ENCODE data around the gene KRTAP5-10. TPM values are rescaled to one million over a fixed set of nuclear protein-coding genes. Genes with fewer than 3 reads are reported as not detected.
"Not testable (repeated sequence)": the region's sequence is repeated elsewhere in the genome, so short reads cannot be mapped to it uniquely, and the experiment has no call there.

The KRTAP5-10 gene
- total RNA-seq, 4 donors from 2014 or later, result not detected

DNA sequence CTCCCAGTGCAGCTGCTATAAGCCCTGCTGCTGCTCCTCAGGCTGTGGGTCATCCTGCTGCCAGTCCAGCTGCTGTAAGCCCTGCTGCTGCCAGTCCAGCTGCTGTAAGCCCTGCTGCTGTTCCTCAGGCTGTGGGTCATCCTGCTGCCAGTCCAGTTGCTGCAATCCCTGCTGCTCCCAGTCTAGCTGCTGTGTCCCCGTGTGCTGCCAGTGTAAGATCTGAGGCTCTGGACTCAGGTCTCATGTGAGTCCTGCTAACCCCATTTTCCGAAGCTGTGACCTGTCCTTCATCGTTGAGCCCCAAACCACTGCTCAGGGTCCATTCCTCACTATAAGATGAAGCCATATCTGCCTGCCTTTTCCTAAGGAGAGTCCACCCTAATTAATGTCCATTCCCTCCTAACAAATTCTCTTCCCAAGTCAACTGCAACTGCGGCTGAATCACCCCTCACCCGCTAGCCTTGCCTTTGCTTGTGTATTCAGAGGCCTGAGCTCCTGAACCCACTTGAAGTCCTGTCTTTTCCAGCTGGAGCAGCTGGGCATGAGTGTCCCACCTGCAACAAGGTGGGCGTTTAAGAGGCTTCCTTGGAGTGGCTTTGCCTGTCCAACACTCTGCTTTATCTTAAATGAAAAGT, 37.7 kb upstream of the KRTAP5-10 start:
- no peak for DNase-seq (ENCODE audit: low spot score)

DNA sequence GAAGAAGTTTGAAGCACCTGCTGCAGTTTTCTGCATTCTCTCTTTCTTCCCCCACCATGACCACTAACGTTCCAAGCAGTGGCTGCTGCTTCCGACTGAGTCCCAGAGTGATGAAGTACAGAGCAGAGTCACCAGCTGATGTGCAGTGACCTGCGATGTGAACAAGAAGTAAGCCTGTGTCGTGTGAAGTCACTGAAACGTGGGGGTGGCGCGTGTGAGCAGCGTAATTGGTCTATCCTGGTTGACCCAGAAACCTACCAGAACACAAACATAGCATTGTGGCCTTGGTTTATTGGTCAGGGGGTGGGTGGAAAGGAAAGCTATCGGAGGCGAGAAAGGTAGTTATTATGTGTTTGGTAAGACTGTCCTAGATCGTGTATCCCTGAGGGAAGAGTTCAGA, 34.8 kb upstream of the KRTAP5-10 start:
- TF ChIP-seq, protein P1, sequence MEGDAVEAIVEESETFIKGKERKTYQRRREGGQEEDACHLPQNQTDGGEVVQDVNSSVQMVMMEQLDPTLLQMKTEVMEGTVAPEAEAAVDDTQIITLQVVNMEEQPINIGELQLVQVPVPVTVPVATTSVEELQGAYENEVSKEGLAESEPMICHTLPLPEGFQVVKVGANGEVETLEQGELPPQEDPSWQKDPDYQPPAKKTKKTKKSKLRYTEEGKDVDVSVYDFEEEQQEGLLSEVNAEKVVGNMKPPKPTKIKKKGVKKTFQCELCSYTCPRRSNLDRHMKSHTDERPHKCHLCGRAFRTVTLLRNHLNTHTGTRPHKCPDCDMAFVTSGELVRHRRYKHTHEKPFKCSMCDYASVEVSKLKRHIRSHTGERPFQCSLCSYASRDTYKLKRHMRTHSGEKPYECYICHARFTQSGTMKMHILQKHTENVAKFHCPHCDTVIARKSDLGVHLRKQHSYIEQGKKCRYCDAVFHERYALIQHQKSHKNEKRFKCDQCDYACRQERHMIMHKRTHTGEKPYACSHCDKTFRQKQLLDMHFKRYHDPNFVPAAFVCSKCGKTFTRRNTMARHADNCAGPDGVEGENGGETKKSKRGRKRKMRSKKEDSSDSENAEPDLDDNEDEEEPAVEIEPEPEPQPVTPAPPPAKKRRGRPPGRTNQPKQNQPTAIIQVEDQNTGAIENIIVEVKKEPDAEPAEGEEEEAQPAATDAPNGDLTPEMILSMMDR (IDR thresholded peaks at IDR 0.05), result no peak
- no peak for ATAC-seq (ENCODE audit: low FRiP score)
- DNase-seq (ENCODE audit: low spot score), result no peak

More for the DNA sequence above, 37.7 kb upstream of the KRTAP5-10 start:
- ATAC-seq (ENCODE audit: low FRiP score), result no peak
- TF ChIP-seq, protein P1 (IDR thresholded peaks at IDR 0.05), result no peak

DNA sequence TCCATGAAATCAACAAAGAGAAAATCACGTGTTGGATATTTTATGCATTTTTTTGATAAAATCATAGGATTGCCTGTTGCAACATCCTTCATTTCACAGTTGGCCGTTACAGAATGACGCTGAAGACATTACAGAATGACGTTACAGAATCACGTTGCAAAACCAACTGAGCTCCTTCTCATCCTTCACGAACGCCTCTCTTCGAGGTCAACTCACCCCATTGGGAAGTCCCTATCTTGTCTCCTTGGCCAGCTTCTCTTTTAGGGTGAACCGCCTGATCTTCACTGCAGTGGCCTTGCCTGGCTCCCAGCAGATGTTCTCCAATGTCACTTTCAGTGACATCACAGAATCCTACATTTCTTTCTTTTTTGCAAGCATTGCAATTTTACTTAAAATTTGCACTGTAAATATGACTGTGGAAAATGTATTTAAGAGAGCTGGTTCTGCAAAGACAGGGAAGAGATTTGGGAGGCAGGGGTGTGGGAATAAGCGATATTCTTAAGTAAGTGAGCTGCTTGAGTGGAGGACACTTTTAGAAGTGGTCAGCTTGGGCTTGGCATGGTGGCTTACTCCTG, 33.2 kb upstream of the KRTAP5-10 start:
- no peak for DNase-seq (ENCODE audit: low spot score)
- TF ChIP-seq, protein P1 (IDR thresholded peaks at IDR 0.05), result no peak
- no peak for ATAC-seq (ENCODE audit: low FRiP score)

GRCh38 chr11:71534711-71535608, 30.4 kb upstream of the KRTAP5-10 start:
- ATAC-seq (ENCODE audit: low FRiP score); DNase-seq (ENCODE audit: low spot score): not testable (repeated sequence)

DNA sequence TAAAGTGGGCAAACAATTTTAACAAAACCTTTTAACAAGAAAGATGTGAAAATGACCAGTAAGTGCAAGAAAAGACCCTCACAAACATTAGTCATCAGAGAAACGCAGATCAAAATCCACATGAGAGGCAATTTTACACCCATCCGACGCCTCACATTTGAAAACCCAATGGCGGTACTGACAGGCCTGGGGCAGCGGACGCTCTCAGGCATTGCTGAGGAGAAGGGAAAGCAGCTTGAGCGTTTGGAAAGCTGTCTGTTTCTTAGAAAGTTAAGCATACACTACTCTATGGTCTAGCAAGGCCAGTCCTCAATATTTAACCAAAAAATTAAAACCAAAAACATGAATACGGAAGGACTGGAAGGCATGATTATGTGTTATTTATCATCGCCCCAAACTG, 29.5 kb upstream of the KRTAP5-10 start:
- TF ChIP-seq, protein P1 (IDR thresholded peaks at IDR 0.05), result no peak
- DNase-seq (ENCODE audit: low spot score) (no peak), ATAC-seq (ENCODE audit: low FRiP score) (no peak)

- TF ChIP-seq, protein P1 (IDR thresholded peaks at IDR 0.05), result no peak
- ATAC-seq (ENCODE audit: low FRiP score) (no peak), DNase-seq (ENCODE audit: low spot score) (no peak)
Measured at GRCh38 chr11:71537537-71537936, 27.8 kb upstream of the KRTAP5-10 start.

- not testable (repeated sequence) for DNase-seq (ENCODE audit: low spot score); ATAC-seq (ENCODE audit: low FRiP score)
Measured at GRCh38 chr11:71537977-71538665, 27.2 kb upstream of the KRTAP5-10 start, which contains the start of gene KRTAP5-8. TSS of gene KRTAP5-8 (plus strand) at chr11:71538025. CDS start at chr11:71538056, 31 bp downstream.

Measured in omental fat pad (tissue), 4 donors.